GM12878 (cell line): ENCODE results near the gene ZBTB9. TPM values are rescaled to one million over a fixed set of nuclear protein-coding genes. Genes with fewer than 3 reads are reported as not detected.

Experiments
- ATAC-seq: fragments of 200-7000 bp; cut with Tn5 transposase; 3 replicates; pipeline ENCODE4 v1.9.1; 2020; ENCODE audit warnings: mild to moderate bottlenecking, moderate library complexity
- BruUV-seq: library from RNA; stranded (reverse); fragments of 400-500 nt; replicated peaks from 2 replicates; lab custom pipeline; 2021; lab: Mats Ljungman, UMichigan
- CTCF ChIA-PET: fragments of 300-600 bp; sonication (Branson Sonifier 250); formaldehyde crosslinking; extraction: SDS; loops from one replicate; lab custom pipeline; 2021; ENCODE audit warnings: inconsistent platforms; lab: Yijun Ruan, JAX
- POLR2A ChIA-PET: fragments of 350-600 bp; formaldehyde crosslinking; extraction: SDS; loops from one replicate; lab custom pipeline; 2021; ENCODE audit warnings: inconsistent platforms; lab: Charles Lee
- RAD21 ChIA-PET: fragments of 300-600 bp; sonication (Branson Sonifier 250); formaldehyde crosslinking; loops from one replicate; lab custom pipeline; 2023; ENCODE audit warnings: antibody characterized with exemption; ENCODE audit not compliant: unreplicated experiment; lab: Charles Lee
- SMC1A ChIA-PET: fragments of 300-600 bp; sonication (Branson Sonifier 250); formaldehyde crosslinking; loops from one replicate; lab custom pipeline; 2023; ENCODE audit not compliant: unreplicated experiment, uncharacterized antibody; lab: Charles Lee
- DNase-seq: peaks from one replicate; pipeline ENCODE4 v3.0.0-alpha.2; 2011; ENCODE audit warnings: low read depth, low spot score
- FAIRE-seq: peaks from 3 replicates; lab custom pipeline; 2011; peaks lifted over from hg19 to GRCh38; lab: Jason Lieb, UNC
- H2AFZ ChIP-seq: 2 replicates; pipeline ENCODE4 v1.6.0; 2011; ENCODE audit warnings: low read depth, low read length, control low read depth; ENCODE audit not compliant: control insufficient read depth
- H3K27ac ChIP-seq: 2 replicates; pipeline ENCODE4 v1.5.1; 2011; ENCODE audit warnings: control low read depth; ENCODE audit not compliant: control insufficient read depth, insufficient read depth
- H3K27me3 ChIP-seq, 2 experiments: replicated peaks in 1 of 2; 2 replicates each; pipeline versions ENCODE4 v1.6.0 to v1.6.1; 2011; ENCODE audit warnings: low read length in 1 of 2; ENCODE audit not compliant: control insufficient read depth in 2 of 2, insufficient read depth in 2 of 2
- H3K36me3 ChIP-seq, 2 experiments: 2 replicates each; pipeline ENCODE4 v1.5.1; 2011; ENCODE audit warnings: low read length in 1 of 2; ENCODE audit not compliant: control insufficient read depth in 2 of 2, insufficient read depth in 2 of 2
- H3K4me1 ChIP-seq: 2 replicates; pipeline ENCODE4 v1.6.1; 2011; ENCODE audit warnings: mild to moderate bottlenecking, low read length, moderate library complexity, mixed read lengths; ENCODE audit not compliant: control insufficient read depth, insufficient read depth
- H3K4me2 ChIP-seq: 2 replicates; pipeline ENCODE4 v1.6.0; 2011; ENCODE audit warnings: control low read depth; ENCODE audit not compliant: control insufficient read depth, insufficient read depth
- H3K4me3 ChIP-seq: fragments of 200-600 bp; sonication (generic); 2 replicates; pipeline ENCODE4 v1.5.1; 2016
- H3K79me2 ChIP-seq: 2 replicates; pipeline ENCODE4 v1.6.0; 2011; ENCODE audit warnings: low read length; ENCODE audit not compliant: control insufficient read depth, insufficient read depth
- H3K9ac ChIP-seq: 2 replicates; pipeline ENCODE4 v1.8.0; 2011; ENCODE audit warnings: low read length, control low read depth, mixed read lengths; ENCODE audit not compliant: control insufficient read depth, insufficient read depth
- H3K9me3 ChIP-seq: replicated peaks from 3 replicates; pipeline ENCODE4 v1.5.1; 2011; ENCODE audit warnings: mild to moderate bottlenecking, low read length; ENCODE audit not compliant: control insufficient read depth, insufficient read depth
- H4K20me1 ChIP-seq: 2 replicates; pipeline ENCODE4 v1.6.0; 2011; ENCODE audit not compliant: control insufficient read depth, insufficient read depth
- BHLHE40 ChIP-seq, 2 experiments: fragments of 450-650 bp in 1 of 2; IDR thresholded peaks; 2 replicates each; pipeline ENCODE4 v1.6.1; 2011 to 2017; ENCODE audit warnings: low read depth in 2 of 2, borderline replicate concordance in 1 of 2, improper control_type of control experiment in 1 of 2, low read length in 1 of 2, mild to moderate bottlenecking in 1 of 2
- CBFB ChIP-seq: IDR thresholded peaks from 2 replicates; pipeline ENCODE4 v1.6.1; 2016; ENCODE audit warnings: antibody characterized with exemption, low read depth
- CBX5 ChIP-seq: sonication (generic); IDR thresholded peaks from 2 replicates; pipeline ENCODE4 v1.6.1; 2016; ENCODE audit warnings: low read depth, moderate library complexity, mild to moderate bottlenecking, inconsistent platforms
- ESRRA ChIP-seq: IDR thresholded peaks from 2 replicates; pipeline ENCODE4 v1.6.1; 2012; ENCODE audit warnings: mild to moderate bottlenecking, low read length, improper control_type of control experiment
- IKZF1 ChIP-seq: fragments of 450-650 bp; conservative IDR thresholded peaks from 2 replicates; pipeline ENCODE4 v1.6.1; 2017; ENCODE audit warnings: antibody characterized with exemption, mild to moderate bottlenecking
- MTA3 ChIP-seq: IDR thresholded peaks from 2 replicates; pipeline ENCODE4 v1.6.1; 2012; ENCODE audit warnings: low read length, inconsistent platforms, borderline replicate concordance
- PML ChIP-seq: IDR thresholded peaks from 2 replicates; pipeline ENCODE4 v1.6.1; 2012; ENCODE audit warnings: low read length, inconsistent platforms
- PRDM15 ChIP-seq: fragments of 450-650 bp; formaldehyde crosslinking; IDR thresholded peaks from 2 replicates; pipeline ENCODE4 v1.4.0; 2020; ENCODE audit warnings: mild to moderate bottlenecking, moderate library complexity
- RUNX3 ChIP-seq: IDR thresholded peaks from 2 replicates; pipeline ENCODE4 v1.6.1; 2012; ENCODE audit warnings: low read length, inconsistent platforms
- SMAD5 ChIP-seq: IDR thresholded peaks from 2 replicates; pipeline ENCODE4 v1.6.1; 2016; ENCODE audit warnings: antibody characterized with exemption, low read depth
- WGBS: methylation state at CpG from one replicate; pipeline ENCODE4 v1.1.6; 2016; ENCODE audit warnings: low lambda C conversion rate; ENCODE audit not compliant: insufficient replicate concordance, insufficient coverage; ENCODE audit errors: missing lambda C conversion rate; 5-methylcytosine and 5-hydroxymethylcytosine counted together
- in situ Hi-C: fragments of 300-500 bp; cut with MboI; formaldehyde crosslinking; loops from 9 replicates; pipeline ENCODE4 v1.14.3; 2018; ENCODE audit warnings: mixed read lengths
- intact Hi-C: fragments of 100-400 bp; cut with micrococcal nuclease; formaldehyde crosslinking; loops from one replicate; pipeline ENCODE4 v1.14.2; 2022; ENCODE audit not compliant: unreplicated experiment
- polyA plus RNA-seq, 11 experiments: library from polyadenylated mRNA; depleted of rRNA in 4 of 11; unstranded in 6 of 11; stranded (reverse) in 5 of 11; fragments of >200 nt; fragmentation: Nextera tagmentation in 4 of 11; fragmentation: Illumina TruSeq in 1 of 11; extraction: Ambion mirVana in 4 of 11; extraction: Trizol in 1 of 11; gene quantifications; 1 replicate in 1 of 11; 2 replicates in 10 of 11; pipeline versions ENCODE4 v1.2.1 to v1.2.3, GENCODE V29; 2011 to 2016; ENCODE audit warnings: inconsistent platforms in 2 of 11, missing spikeins in 2 of 11, low read depth in 1 of 11
- total RNA-seq, 4 experiments: library from RNA; depleted of rRNA in 3 of 4; stranded (reverse); fragments of >200 nt in 3 of 4; fragmentation: Illumina TruSeq in 1 of 4; extraction: Trizol in 1 of 4; gene quantifications; 2 replicates each; pipeline versions ENCODE4 v1.2.1 to v1.2.3, GENCODE V29; 2013 to 2021
- TF ChIP-seq, protein P1 (sequence below): IDR thresholded peaks from 2 replicates; pipeline ENCODE4 v1.6.1; 2011; ENCODE audit warnings: low read depth, mild to moderate bottlenecking, low read length, moderate library complexity, borderline replicate concordance; ENCODE audit errors: extremely low read depth

ZBTB9 gene
- total and polyA plus RNA-seq, 10 of the 15 experiments (the other 5 are each of a cell fraction or from before 2014, with no cell fraction given) = 1.5 to 12.7 (median 6.9) TPM

GRCh38 chr6:33430334-33430733 lies 24.0 kb upstream of the ZBTB9 start:
- H3K9ac ChIP-seq = no peak overlapping the region
- H3K27ac ChIP-seq = peak overlapping the region; percentile 50
- no peaks in the 10 kb centered on the region for H4K20me1 ChIP-seq
- no peak overlapping the region for H2AFZ ChIP-seq
- H3K4me3 ChIP-seq = no peak overlapping the region
- H3K4me2 ChIP-seq = peak overlapping the region; percentile 93
- no peak for TF ChIP-seq CBX5
- TF ChIP-seq BHLHE40 (IDR thresholded peaks at IDR 0.05; ENCODE audit: borderline replicate concordance in 1 of 2, low read depth in 2 of 2, low read length in 1 of 2) = peak; percentile 70 to 76
- TF ChIP-seq RUNX3 = peak; percentile 81
- no peak for TF ChIP-seq PML
- no peak for TF ChIP-seq SMAD5
- TF ChIP-seq, protein P1, sequence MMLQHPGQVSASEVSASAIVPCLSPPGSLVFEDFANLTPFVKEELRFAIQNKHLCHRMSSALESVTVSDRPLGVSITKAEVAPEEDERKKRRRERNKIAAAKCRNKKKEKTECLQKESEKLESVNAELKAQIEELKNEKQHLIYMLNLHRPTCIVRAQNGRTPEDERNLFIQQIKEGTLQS = no peak
- TF ChIP-seq ESRRA = no peak
- TF ChIP-seq CBFB = 0 out of 2 replicates have a peak, but pooled peaks have one; percentile 17
- 0 out of 2 replicates have a peak, but pooled peaks have one; percentile 11 for TF ChIP-seq IKZF1
- TF ChIP-seq MTA3 = peak; percentile 64; the same call in 1 of the 2 replicates
- TF ChIP-seq PRDM15 (CRISPR knock-in tag) = no peak
- TF ChIP-seq, all 136 proteins: peak for 5
- ChIA-PET SMC1A (interaction anchor here (0.6 to 1.7 kb wide), 11 partner anchors 11 to 159 kb away, joined by 3 to 7 read pairs (median 4); partner anchors contain the start of genes B3GALT4, RPS18, VPS52 and ZBTB22), POLR2A (interaction anchor here (0.8 to 1.8 kb wide), 8 partner anchors 11 to 159 kb away, joined by 3 to 11 read pairs (median 3); partner anchors contain the start of genes BAK1, CUTA, RPS18 and SYNGAP1), CTCF (interaction anchor here (0.6 to 1.6 kb wide), 11 partner anchors 12 to 177 kb away, joined by 3 to 9 read pairs (median 3); partner anchors contain the start of genes CUTA and ZBTB9), RAD21 (interaction anchor here (0.6 to 2.6 kb wide), 9 partner anchors 12 to 190 kb away, joined by 3 to 10 read pairs (median 4); partner anchors contain the start of genes BAK1, CUTA, ITPR3 and PFDN6)
- FAIRE-seq (no peak), ATAC-seq (peak; percentile 5), DNase-seq (no peak)
- in situ Hi-C loops = no loop called here
- Histone ChIP-seq H3K79me2 (peaks cover 6% of the 10 kb centered on the region), H3K9me3 (no peaks in the 10 kb centered on the region), H3K4me1 (peaks cover 47% of the 10 kb centered on the region), H3K36me3 (no peaks in the 10 kb centered on the region), H3K27me3 (no peaks in the 10 kb centered on the region)
- BruUV-seq = no TSS peak
- 24% methylated on average over 2 of the region's 2 CpGs for WGBS
- intact Hi-C loops = no loop called here
